ENCODE results near the gene MEF2A. TPM values are rescaled to one million over a fixed set of nuclear protein-coding genes. Genes with fewer than 3 reads are reported as not detected.

Gene MEF2A
- total and polyA plus RNA-seq, 9 of the 15 experiments (the other 6 are each of a cell fraction or from before 2014, with no cell fraction given), result 1.6 to 18.7 (median 8.7) TPM

DNA sequence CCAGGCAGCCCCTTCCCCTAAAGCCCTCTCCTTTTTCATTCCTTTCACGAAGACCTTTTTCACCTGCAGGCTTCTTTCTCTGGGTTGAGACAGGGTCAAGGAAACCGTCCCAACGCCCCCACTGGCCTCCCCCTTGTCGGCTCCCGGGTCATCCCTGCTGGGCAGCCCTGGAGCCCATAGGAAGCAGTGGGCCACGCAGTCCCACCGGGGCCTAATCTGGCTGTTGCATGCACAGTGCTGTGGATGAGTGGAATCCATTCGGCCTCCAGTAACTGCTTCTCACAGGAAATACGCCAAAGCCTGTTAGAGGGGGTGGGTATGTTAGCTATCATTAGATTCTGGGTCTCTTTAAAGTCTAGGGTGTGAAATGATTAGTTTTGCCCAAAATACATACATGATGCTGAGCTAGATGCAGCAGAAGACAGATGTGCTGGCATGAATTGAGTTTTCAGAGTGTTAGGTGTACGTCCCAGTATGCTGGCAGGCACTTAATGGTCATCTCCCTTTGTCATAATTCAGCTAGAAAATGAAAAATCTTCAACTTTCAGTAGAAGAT is 150.8 kb downstream of the MEF2A start (continued):
- TF ChIP-seq, protein P1, sequence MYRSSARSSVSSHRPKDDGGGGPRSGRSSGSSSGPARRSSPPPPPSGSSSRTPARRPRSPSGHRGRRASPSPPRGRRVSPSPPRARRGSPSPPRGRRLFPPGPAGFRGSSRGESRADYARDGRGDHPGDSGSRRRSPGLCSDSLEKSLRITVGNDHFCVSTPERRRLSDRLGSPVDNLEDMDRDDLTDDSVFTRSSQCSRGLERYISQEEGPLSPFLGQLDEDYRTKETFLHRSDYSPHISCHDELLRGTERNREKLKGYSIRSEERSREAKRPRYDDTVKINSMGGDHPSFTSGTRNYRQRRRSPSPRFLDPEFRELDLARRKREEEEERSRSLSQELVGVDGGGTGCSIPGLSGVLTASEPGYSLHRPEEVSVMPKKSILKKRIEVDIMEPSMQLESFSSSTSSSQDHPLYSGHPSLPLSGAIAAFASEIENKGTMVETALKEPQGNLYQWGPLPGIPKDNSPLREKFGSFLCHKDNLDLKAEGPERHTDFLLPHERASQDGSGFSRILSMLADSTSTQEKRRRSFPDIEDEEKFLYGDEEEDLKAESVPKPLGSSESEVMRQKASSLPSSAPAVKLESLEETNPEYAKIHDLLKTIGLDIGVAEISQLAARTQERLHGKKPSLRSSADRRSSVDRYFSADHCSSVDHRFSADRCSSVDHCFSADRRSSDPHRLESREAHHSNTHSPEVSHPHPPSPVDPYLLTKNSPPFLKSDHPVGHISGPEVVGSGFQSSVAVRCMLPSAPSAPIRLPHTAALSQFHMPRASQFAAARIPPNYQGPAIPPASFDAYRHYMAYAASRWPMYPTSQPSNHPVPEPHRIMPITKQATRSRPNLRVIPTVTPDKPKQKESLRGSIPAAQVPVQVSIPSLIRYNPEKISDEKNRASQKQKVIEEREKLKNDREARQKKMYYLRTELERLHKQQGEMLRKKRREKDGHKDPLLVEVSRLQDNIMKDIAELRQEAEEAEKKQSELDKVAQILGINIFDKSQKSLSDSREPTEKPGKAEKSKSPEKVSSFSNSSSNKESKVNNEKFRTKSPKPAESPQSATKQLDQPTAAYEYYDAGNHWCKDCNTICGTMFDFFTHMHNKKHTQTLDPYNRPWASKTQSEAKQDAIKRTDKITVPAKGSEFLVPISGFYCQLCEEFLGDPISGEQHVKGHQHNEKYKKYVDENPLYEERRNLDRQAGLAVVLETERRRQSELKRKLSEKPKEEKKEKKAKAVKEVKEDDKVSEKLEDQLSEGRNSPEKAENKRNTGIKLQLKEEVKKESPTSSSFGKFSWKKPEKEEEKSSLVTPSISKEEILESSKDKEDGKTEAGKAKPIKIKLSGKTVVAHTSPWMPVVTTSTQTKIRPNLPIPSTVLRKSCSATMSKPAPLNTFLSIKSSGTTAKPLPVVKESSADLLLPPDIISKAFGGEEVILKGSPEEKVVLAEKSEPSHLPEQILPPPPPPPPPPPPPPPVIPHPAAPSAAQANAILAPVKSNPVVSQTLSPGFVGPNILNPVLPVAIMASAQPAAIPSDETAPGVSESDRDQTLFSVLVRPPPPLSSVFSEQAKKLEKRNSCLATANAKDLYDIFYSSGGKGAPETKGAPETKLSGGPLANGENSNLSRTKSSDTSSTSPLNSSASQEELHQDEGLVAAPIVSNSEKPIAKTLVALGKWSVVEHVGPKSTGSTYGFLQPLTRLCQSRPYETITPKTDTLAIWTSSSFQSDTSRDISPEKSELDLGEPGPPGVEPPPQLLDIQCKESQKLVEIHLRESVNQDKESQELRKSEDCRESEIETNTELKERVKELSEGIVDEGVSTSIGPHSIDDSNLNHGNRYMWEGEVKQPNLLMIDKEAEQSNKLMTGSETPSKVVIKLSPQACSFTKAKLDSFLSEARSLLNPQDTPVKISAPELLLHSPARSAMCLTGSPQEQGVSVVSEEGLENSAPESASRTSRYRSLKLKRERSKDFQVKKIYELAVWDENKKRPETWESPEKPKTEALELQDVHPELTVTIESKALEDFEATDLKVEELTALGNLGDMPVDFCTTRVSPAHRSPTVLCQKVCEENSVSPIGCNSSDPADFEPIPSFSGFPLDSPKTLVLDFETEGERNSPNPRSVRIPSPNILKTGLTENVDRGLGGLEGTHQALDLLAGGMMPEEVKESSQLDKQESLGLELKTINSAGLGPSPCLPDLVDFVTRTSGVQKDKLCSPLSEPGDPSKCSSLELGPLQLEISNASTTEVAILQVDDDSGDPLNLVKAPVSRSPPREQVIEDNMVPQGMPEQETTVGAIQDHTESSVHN (IDR thresholded peaks at IDR 0.05; ENCODE audit: borderline replicate concordance in 1 of 2, low read depth in 1 of 2), result no peak
- no peak for TF ChIP-seq NELFE (IDR thresholded peaks at IDR 0.05; ENCODE audit: insufficient read depth, insufficient read length)

Data from K562 (cell line).